SK-N-SH (cell line): Measurements from ENCODE around the gene XXYLT1.

Experiments used
- EP300 ChIP-seq, 2 experiments: IDR thresholded peaks; 2 replicates each; pipeline versions ENCODE4 v1.4.0 to v1.6.1; 2012; ENCODE audit warnings: borderline replicate concordance in 1 of 2, low read depth in 1 of 2, low read length in 1 of 2
- EZH2phosphoT487 ChIP-seq: fragments of 200-600 bp; sonication (generic); IDR thresholded peaks from 2 replicates; pipeline ENCODE4 v1.6.1; 2017; ENCODE audit warnings: low read depth, mixed run types, mild to moderate bottlenecking, antibody characterized with exemption, moderate library complexity, borderline replicate concordance
- FOXJ3 ChIP-seq: sonication (generic); formaldehyde crosslinking; IDR thresholded peaks from 2 replicates; pipeline ENCODE4 v1.5.1; 2020; ENCODE audit warnings: mild to moderate bottlenecking, missing genetic modification reagents
- GABPA ChIP-seq: IDR thresholded peaks from 2 replicates; pipeline ENCODE4 v1.4.0; 2012; ENCODE audit warnings: low read depth, mild to moderate bottlenecking
- MEF2A ChIP-seq: IDR thresholded peaks from 2 replicates; pipeline ENCODE4 v1.4.0; 2012; ENCODE audit warnings: low read depth, borderline replicate concordance
- NFIC ChIP-seq: IDR thresholded peaks from 2 replicates; pipeline ENCODE4 v1.4.0; 2012; ENCODE audit warnings: borderline replicate concordance
- POLR2AphosphoS5 ChIP-seq: IDR thresholded peaks from 2 replicates; pipeline ENCODE4 v1.6.1; 2012; ENCODE audit warnings: low read depth, low read length
- RAD21 ChIP-seq: IDR thresholded peaks from 2 replicates; pipeline ENCODE4 v1.6.1; 2012; ENCODE audit warnings: mild to moderate bottlenecking, low read length
- RCOR1 ChIP-seq: fragments of 150-350 bp; IDR thresholded peaks from 2 replicates; pipeline ENCODE4 v1.6.1; 2017; ENCODE audit warnings: antibody characterized with exemption, low read length
- TF ChIP-seq, protein P1 (sequence below): fragments of 200-600 bp; sonication (generic); IDR thresholded peaks from 2 replicates; pipeline ENCODE4 v1.6.1; 2017; ENCODE audit warnings: antibody characterized with exemption, mild to moderate bottlenecking, moderate library complexity

DNA sequence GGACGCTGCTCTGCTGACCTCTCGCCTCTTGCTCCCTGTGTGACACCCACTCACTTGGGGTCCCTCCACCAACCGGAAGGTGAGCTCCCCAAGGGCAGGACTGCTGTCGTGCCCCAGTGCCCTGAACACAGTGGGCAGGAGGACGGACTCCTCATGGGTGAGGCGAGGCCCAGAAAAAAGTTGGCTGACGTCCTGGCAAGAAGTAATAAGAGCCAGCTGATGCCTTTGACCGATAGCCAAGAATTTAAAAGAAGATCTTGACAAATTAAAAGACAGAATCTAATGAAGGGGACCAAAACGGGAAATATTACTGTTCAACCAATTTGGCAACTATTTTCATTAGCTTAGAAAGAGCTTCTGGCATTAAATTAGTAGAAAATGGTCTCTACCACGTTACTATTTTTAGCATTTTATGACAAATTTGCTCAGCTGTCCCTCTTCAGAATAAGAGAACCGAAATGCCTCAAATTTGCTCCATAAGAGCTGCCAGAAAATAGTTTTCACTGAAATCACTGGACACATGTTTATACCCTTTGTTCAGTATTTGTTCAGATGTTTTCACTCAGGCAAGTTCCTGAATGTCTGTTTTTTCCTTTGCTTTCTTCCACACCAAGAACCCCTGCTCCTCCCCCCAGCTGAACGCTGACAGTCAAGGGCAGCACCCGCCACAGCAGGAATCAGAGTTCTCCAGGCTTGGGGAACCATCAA lies 60.5 kb downstream of the XXYLT1 start:
- no peak for TF ChIP-seq EZH2phosphoT487
- peak; percentile 82 for TF ChIP-seq MEF2A
- TF ChIP-seq, protein P1, sequence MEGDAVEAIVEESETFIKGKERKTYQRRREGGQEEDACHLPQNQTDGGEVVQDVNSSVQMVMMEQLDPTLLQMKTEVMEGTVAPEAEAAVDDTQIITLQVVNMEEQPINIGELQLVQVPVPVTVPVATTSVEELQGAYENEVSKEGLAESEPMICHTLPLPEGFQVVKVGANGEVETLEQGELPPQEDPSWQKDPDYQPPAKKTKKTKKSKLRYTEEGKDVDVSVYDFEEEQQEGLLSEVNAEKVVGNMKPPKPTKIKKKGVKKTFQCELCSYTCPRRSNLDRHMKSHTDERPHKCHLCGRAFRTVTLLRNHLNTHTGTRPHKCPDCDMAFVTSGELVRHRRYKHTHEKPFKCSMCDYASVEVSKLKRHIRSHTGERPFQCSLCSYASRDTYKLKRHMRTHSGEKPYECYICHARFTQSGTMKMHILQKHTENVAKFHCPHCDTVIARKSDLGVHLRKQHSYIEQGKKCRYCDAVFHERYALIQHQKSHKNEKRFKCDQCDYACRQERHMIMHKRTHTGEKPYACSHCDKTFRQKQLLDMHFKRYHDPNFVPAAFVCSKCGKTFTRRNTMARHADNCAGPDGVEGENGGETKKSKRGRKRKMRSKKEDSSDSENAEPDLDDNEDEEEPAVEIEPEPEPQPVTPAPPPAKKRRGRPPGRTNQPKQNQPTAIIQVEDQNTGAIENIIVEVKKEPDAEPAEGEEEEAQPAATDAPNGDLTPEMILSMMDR, result no peak
- 0 out of 4 replicates have a peak, but pooled peaks of 1 of the 2 experiments have one; percentile 4 for TF ChIP-seq EP300 (IDR thresholded peaks at IDR 0.05; ENCODE audit: borderline replicate concordance in 1 of 2, low read depth in 1 of 2, low read length in 1 of 2)
- TF ChIP-seq GABPA, result no peak
- peak; percentile 52; the same call in 1 of the 2 replicates for TF ChIP-seq POLR2AphosphoS5
- no peak for TF ChIP-seq RAD21
- no peak for TF ChIP-seq RCOR1
- TF ChIP-seq NFIC, result peak; percentile 81
- TF ChIP-seq FOXJ3 (CRISPR knock-in tag), result no peak
